NCI-H128 (cell line): ENCODE results near the gene PDE7B.
"Not testable (repeated sequence)": the region's sequence is repeated elsewhere in the genome, so short reads cannot be mapped to it uniquely, and the experiment has no call there.

Source experiments
- DNase-seq: peaks from one replicate; lab custom pipeline; 2025; ENCODE audit not compliant: unreplicated experiment; lab: John Stamatoyannopoulos, UW

The PDE7B gene

DNA sequence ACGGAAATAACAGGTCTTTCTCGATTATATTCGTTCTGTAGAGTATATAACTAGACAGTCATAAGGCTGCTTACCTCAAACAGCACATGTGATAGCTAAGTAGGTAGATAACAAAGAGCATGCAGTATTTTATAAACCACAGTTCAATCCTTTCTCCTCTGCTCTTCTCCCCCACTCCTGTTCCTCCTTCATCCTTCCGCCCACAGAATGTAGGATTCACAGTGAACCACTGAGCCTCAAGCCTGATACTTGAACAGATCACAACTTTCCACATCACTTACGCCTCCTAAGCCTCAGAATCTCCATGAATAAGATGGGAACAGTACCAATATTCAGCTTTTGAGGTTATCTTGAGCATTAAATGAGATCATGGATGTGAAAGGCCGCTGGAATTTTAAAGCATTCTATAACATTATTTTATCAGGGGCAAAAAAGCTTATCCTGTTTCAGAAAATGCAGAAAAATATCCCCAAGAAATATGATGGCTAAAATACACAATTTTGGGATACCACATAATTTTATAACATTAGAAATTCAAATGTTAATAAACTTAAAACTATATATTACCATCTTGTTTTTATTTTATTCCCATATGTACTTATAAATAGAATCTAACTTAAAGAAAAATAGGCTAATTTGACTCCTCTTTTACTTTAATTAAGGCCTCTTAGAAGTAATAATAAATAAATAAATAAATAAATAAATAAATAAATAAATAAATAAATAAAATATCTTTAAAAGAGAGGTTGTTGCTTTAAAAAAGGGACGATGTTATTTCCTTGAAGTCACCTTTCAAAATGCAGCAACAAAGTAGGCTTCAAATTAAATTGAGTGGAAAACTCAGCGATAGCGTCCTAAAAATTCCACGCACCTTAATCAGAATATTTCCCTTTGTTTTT is 365.3 kb downstream of the PDE7B start:
- no peak for DNase-seq

- not testable (repeated sequence) for DNase-seq
Observed at GRCh38 chr6:136224974-136225373, 373.5 kb downstream of the PDE7B start.

DNA sequence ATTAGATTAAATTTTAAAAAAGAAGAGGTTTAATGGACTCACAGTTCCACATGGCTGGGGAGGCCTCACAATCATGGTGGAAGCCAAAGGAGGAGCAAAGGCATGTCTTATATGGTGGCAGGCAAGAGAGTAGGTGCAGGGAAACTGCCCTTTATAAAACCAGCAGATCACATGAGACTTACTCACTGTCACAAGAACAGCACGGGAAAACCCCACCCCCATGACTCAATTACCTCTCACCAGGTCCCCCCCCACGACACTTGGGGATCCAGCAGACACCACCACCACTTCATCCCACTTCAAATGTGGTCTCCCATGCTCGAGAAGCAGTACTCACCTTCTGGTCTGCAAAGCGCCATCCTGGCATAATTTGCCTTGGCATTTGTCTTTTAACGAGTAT is 374.0 kb downstream of the PDE7B start:
- no peak for DNase-seq

DNA sequence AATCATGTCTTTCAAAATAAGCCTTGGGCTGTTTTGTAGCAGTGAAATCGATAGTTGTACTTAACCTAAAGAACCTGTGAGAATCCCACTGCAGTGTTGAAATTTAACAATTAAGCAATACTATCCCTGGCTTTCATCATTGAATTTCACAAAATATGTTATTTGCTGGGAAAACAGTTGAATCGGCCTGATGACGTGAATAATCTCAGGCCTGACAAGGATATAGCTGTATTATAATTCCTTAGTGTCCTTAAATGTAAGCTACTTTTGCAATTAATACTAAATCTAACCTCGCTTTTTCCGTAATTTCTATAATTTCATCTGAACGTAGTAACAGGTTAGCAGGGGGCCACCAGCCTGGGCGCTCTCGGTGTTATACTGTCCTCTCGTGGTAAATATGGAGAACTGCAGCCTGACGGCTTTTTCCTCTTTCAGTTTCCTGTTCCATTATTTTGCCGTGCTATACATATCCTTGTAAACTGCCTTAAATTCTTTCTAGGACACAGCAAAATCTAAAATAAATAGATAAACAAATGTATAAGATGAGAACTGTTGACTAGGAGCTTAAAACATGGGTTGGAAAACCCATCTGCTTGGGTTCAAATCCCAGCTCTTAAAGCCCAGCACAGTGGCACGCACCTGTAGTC is 374.6 kb downstream of the PDE7B start:
- DNase-seq: no peak

DNA sequence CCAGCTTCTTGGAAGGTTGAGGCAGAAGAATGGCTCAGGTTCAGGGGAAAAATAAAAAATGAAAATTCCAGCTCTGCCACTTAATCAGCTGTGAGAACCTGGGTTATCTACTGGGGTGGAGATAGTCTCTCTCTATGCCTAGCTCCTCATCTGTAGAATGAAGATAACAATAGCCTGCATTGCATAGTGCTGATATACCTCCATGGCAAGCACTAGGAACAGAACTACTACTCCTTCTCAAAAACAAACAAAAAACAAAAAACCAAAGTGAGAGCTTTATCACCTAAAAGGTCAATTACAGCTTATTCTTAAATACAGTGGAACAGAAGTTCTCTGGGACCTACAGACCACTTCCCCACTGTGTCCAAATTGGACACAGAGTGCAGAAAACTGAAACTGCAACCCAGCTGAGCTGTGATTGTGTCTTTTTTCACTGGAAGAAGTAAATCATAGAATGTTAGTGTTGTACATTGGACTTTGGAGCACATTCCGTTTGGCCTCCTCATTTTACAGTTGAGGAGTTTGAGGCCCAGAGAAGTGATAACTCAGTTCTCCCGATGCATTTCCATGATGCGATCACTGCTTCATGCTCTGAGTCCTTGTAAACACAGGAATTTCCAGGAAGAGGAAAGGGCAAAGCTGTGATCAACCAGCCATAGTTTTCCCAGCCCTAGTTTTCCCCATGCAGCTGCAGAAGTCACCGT is 375.3 kb downstream of the PDE7B start:
- DNase-seq: no peak

DNA sequence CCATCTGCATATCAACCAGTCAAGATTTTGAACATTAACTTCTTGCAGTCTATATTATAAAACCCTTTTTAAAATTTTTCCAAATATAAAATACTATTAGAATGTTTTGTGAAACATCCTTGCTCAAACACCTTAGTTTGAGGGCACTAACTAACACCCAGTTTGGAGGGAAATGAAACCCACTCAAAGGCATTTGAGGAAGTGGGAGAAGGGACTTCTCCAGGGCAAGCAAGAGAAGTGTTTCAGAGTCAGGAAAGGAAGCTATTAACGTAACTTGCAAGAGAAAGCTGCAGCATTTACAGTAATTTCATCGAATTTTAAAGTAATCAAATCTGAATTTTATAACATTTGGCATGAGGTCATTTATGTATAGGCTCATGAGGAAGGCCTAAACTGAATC is 377.3 kb downstream of the PDE7B start:
- no peak for DNase-seq

GRCh38 chr6:136230219-136230853 is 378.8 kb downstream of the PDE7B start:
- no peak for DNase-seq

DNA sequence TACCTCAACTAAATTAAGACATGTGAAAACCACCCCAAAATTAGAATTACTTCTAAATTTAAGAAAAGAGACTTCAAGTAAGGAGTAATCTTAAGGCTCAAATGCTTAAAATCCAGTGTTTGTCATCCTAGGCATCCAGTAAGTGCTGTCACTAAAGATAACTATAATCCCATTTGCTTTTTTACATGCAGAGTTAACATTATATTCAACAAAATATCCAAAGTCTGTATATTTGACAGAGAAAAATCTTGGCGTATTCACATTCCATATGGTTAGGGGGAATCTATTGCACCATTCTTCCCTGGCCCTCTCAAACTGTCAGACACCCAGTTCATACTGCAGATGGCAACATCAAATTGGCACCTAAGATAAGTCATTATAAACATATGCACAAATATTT is 381.2 kb downstream of the PDE7B start:
- no peak for DNase-seq

DNA sequence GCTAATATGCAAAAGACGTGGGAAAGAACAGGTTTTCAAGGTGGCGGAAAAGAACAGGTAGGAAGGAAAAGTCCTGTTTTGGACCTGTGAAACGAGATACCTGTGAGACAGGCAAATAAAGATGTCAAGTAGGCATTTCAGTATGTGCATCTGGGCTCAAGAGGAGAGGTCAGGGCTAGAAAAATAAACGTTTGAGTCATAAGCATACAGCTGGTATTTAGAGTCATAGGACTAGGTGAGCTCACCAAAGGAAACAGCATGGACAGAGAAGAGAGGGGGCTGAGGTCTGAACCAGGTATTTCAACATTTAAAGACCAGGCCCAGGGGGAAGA is 383.7 kb downstream of the PDE7B start:
- no peak for DNase-seq

GRCh38 chr6:136236466-136237293 is 385.2 kb downstream of the PDE7B start:
- no peak for DNase-seq

- DNase-seq: no peak
Observed at GRCh38 chr6:136244061-136244616, 392.6 kb downstream of the PDE7B start.
